Stimulated activated CD4-positive, alpha-beta T cell treated with anti-CD3 and anti-CD28 coated beads, Interleukin-2, amount 100 ng/mL, for 48 hours (primary cell): ENCODE measurements around the gene SOX8.
"Not testable (repeated sequence)": the region's sequence is repeated elsewhere in the genome, so short reads cannot be mapped to it uniquely, and the experiment has no call there.

Source experiments
- DNase-seq, 2 donors: peaks; one replicate each; pipeline ENCODE4 v3.0.0-alpha.2; 2020

Gene SOX8

GRCh38 chr16:955766-956165 lies 25.8 kb upstream of the SOX8 start:
- DNase-seq: not testable (repeated sequence)

DNA sequence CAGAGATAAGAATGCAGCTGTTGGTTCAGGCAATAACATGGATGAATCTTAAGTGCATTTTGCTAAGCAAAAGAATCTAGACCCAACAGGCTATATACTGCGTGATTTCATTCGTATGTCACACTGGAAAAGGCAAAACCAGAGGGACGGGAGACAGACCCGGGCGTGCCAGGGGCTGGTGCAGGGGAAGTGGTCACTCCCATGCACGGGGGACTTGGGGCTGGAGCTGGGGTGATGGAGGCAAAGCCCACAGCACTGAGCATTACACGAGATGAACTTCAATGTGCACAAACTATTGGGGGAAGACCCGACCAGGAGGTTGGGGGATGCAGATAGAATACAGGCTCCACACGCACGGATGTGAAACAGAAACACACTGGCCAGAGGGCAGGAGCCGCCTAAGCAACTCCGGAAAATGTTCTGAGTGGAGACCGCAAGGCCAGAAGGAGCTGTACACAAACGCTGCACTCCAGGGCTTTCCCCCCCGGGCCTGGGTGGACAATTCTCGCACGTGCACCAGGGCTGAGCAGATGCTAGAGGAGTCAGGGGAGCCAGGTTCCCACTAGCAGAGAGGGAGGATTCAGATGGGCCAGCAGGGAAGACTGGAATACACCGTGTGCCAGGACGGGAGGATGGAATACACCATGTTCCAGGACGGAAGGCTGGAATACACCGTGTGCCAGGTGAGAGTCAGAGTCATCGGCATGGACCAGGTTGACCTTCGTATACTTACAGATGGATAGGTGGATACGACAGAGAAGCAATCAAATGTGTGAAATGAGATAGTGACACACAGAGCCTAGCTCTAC lies 22.1 kb upstream of the SOX8 start:
- no peak for DNase-seq

GRCh38 chr16:962366-962765 lies 19.2 kb upstream of the SOX8 start:
- no peak for DNase-seq

GRCh38 chr16:962901-963814 lies 18.4 kb upstream of the SOX8 start:
- no peak for DNase-seq

DNA sequence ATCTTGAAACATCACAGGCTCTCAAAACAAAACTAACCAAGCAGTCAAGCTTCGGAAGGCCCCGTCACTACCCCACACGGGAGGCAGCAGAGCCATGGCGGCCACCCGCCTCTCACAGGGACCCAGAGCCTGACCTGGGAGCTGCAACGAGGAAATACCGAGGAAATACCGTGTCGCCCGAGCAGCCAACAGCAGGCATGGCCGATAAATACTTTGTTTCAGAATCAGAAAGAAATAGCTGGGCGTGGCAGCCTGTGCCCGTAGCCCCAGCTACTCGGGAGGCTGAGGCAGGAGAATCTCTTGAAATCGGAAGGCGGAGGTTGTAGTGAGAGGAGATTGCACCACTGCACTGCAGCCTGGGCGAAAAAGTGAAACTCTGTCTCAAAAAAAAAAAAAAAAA lies 17.7 kb upstream of the SOX8 start:
- DNase-seq: no peak

- peak; percentile 60 to 67 for DNase-seq
Observed at GRCh38 chr16:964356-965035, 17.1 kb upstream of the SOX8 start.

DNA sequence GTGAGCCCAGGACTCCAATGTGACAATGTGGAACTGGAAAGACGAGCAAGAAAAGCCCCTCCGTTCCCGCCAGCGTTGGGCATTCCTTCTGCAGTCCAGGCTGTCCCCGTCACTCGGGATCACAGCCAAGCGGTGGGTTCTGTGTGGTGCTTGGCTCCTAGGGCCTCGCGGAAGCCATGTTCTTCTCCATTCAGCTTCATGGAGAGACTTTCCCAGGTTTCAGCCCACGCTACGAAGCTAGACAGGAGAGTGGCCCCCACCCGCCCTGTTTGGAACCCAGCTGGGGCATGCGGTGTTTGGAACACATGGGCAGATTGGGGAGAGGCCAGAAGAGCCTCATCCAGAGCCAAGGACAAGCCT lies 16.6 kb upstream of the SOX8 start:
- DNase-seq: no peak

- no peak for DNase-seq
Observed at GRCh38 chr16:965487-965886, 16.1 kb upstream of the SOX8 start.

GRCh38 chr16:966035-966434 lies 15.5 kb upstream of the SOX8 start:
- DNase-seq: no peak

GRCh38 chr16:966505-966904 lies 15.1 kb upstream of the SOX8 start:
- DNase-seq: no peak

DNA sequence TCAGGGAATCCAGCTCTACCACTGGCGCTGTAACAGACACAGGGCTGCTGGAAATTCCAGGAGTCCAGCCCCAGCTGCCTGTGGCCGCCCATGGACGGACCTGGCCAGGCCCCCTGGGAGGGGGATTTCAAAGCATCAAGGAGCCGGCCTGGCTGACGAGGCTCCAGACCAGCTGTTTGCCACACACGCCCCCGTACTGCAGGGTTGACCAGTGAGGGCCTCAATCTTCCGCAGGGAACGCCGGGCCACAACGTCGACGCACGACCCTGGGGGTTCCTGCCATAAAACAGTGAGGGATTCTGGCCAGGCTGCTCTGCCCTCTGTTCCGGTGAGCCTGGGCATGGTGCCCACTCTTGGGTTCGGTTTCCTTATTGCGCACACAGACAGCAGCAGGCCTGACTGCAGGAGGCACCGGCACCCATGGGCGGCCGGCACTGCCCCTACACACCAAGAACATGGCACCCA lies 14.5 kb upstream of the SOX8 start:
- DNase-seq: no peak

DNA sequence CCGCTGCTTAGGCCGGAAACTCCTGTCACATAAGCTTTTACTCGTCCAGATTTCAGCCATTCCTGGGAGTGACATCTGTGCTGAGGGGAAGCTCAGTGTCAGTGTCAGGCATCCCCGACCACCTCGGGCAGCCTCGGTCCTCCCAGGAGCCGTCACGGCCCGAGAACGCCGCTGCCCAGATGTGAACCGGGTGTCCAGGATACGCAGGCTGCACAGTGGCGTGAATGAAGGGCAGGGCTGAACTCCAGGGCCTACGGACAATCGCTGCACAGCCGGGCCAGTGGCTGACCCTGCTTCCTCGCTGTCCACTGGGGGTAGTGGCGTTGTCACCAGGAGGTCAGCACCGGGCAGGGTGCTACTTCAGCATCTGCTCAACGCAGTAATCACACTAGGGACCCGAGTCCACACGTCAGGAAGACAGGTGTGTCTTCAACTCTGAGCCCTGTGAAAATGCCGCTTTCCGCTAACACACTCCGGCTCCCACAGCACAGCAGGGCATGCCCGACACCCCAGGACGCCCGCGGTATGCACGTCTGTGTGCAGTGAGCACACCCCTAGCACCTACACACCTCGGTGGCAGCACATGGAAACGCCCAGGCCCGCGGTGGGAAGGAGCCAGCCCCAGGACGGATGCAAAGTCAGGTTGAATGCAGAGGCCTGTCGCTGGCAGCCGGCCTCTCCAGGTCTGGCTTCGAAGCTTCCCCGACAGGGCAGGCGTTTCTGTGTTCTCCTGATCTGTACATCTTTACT lies 13.8 kb upstream of the SOX8 start:
- DNase-seq: no peak

- DNase-seq: no peak
Observed at GRCh38 chr16:968620-969019, 12.9 kb upstream of the SOX8 start.

GRCh38 chr16:969508-970385 lies 11.8 kb upstream of the SOX8 start:
- DNase-seq: no peak

- DNase-seq: no peak
Observed at GRCh38 chr16:970386-970765, 11.2 kb upstream of the SOX8 start.

- peak; percentile 95 to 96 for DNase-seq
Observed at GRCh38 chr16:970766-971581, 10.6 kb upstream of the SOX8 start, which contains the start of gene LMF1. LMF1 (minus strand) TSS chr16:970984; CDS start chr16:970980, 4 bp downstream.

DNA sequence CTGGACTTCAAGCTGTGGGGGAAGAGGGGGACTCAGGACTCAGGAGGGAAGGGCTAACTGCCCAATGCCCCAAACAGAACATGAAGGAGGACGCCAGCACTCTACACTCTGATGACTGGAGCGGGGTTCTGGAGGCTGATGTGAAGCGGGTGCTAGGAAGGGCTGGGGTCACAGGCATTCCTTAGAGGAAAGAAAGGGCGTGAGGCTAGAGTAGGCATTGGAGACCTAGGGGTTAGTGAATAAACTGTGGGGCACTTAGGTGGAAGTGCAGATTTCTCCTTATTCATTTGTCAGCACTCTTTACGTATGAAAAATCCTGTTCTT lies 10.0 kb upstream of the SOX8 start:
- DNase-seq: no peak

- no peak for DNase-seq
Observed at GRCh38 chr16:971981-972315, 9.6 kb upstream of the SOX8 start.

DNA sequence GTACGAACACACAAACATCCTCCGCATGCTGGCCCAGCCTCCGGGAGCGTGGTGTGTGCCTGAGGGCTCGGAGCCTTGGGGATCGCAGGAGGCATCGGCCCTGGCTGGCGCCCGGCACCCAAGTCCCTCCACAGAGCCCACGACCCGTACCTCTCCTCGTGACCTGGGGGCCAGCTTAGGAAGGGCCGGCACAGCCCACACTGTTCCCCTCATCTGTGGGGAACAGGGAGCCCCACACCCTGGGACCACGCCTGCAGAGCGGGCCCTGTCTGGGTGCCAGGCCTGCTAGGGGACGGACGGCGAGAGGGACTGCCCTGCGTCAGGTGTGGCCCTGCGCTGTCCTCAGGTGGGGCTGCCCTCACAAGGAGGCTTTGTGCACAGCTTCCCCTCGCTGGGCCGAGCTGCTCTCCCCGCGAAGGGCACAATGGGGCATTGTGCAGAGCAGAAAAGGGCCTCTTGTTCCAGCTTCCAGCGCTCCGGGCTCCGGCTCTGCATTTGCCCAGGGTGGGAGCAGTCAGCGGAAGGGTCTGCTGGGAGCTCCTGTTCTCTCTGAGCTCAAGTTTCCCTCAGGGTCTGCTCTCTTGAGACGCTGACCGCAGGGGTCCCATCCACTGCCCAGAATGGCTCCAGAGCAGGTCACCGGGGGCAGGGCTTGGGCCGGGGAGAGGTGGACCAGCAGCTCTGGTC lies 9.1 kb upstream of the SOX8 start:
- no peak for DNase-seq

DNA sequence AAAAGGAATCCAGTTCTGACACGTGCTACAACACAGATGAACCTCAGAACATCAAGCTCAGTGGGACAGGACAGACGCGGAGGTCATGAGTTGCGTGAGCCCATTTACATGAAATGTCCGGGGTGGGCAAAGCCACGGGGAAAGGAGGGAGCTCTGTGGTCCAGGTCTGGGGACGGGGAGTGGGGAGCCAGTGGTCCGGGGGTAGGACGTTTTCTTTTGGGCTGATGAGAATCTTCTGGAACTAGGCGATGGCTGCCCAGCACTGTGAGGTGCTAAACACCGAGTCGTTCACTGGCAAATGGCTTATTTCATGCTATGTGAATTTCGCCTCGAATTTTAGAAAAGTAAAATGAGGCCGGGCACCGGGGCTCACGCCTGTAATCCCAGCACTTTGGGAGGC lies 8.2 kb upstream of the SOX8 start:
- no peak for DNase-seq
